ENCODE results near the gene DNAH14.
A peak's percentile ranks its signal among the peaks of the same experiment; 100 is the strongest.

The DNAH14 gene

DNA sequence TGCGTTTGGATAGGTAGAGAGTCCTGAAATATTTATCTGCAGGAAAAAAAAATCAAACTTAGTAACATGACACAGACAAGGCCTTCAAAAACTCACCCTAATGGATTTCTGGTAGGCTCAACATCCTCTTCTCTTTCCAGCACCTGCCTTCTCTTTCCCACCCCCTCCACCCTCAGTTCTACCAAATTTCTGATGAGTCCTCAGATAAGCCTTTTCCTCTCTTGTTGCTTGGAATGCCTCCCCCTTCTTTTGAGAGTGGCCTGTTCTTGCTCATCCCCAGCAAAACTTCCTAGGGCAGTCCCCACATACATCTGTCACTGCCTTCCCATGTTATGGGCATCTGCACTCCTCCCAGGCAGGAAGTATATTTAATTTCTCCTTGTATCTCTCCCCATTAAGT lies 506.0 kb downstream of the DNAH14 start:
- no peak for DNase-seq

DNA sequence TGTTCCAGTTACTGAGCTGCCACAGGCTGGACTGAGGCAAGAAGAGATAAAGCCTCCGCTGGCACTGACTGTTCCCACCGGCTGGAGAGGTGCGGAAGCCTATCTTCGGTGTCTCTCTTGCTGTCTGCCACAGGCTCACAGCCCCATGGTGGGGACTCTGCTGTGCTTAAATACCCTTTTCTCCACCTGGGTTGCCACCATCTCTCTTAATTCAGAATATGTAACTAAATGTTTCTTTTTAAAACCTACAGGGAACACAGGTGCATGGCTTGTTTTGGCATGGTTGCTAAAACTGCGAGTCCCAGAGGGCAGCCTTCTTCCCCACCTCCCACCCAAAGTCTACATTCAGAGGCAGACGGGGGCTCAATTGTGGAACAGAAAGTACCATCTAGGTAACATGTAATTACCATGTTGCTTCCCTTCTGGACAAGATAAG lies 506.5 kb downstream of the DNAH14 start:
- DNase-seq: no peak

DNA sequence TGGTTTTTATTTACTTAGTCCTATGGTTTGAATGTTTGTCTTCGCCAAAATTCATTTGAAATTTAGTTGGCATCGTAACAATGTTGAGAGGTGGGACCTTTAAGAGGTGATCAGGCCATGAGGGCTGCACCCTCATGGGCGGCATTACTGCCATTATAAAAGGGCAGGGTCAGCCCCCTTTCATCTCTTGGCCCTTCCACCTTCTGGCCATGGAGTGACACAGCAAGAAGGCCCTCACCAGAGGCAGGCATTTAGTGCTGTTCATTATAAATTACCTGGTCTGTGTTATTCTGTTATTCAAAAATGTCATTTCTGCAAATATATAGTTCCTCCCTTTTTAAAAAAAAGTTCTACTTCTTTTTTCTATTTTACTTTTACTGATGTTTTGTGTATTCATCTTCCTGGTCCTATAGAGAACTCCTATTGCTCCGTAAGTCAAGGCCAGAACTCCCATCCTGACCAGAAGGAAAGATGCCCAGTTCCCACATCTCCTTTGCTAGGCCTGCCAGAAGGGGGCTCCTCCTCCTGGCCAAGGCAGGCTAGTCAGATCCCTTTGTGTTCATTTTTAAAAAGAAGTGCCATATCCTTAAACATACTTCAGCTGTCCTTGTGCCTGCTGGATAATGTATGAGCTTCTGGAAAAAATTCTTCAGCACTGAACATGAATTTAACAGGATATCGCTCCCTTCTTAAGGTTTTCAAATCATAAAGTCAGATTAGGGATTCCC lies 508.4 kb downstream of the DNAH14 start:
- peak; percentile 46 for DNase-seq

DNA sequence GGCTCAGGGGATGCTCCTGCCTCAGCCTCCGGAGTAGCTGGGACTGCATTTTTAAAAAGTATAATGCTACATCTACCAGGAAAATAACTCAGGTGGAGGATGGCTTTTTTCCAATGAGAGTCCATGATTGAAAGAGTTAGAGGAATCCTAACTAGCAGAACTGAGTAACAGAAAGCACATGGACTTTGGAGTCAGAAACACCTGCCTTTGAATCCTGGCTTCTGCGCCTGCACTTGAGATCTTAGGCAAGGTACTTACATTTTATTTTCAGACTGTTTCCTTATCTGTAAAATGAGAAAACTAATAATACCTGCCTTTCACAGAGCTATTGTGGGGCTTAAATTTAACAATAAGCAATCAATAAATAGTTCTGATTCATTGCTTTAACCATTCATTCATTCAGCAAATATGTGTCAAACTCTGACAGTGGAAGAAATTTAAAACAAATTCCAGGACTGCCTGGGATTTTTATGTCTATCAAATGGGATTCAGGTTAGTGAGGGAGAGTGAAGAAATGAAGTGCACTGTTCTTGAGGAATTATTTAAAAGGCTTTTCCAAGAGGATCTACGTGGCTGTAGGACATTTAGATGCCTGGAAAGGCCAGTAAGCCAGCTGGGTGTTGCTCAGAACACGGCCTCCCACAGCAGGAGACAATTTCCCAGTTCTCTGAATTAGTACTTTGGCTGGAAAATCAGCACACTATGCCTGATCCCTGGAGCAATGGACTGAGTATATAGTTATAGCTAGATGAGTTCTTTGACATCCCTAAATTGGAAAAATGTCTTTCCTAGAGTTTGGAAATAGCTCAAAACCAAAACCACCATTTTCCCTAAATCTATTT lies 511.1 kb downstream of the DNAH14 start:
- DNase-seq: no peak

- DNase-seq: peak; percentile 38
These were observed 512.0 kb downstream of the DNAH14 start for GRCh38 chr1:225441314-225442122.

GRCh38 chr1:225442123-225442505 lies 512.6 kb downstream of the DNAH14 start:
- peak; percentile 33 for DNase-seq

DNA sequence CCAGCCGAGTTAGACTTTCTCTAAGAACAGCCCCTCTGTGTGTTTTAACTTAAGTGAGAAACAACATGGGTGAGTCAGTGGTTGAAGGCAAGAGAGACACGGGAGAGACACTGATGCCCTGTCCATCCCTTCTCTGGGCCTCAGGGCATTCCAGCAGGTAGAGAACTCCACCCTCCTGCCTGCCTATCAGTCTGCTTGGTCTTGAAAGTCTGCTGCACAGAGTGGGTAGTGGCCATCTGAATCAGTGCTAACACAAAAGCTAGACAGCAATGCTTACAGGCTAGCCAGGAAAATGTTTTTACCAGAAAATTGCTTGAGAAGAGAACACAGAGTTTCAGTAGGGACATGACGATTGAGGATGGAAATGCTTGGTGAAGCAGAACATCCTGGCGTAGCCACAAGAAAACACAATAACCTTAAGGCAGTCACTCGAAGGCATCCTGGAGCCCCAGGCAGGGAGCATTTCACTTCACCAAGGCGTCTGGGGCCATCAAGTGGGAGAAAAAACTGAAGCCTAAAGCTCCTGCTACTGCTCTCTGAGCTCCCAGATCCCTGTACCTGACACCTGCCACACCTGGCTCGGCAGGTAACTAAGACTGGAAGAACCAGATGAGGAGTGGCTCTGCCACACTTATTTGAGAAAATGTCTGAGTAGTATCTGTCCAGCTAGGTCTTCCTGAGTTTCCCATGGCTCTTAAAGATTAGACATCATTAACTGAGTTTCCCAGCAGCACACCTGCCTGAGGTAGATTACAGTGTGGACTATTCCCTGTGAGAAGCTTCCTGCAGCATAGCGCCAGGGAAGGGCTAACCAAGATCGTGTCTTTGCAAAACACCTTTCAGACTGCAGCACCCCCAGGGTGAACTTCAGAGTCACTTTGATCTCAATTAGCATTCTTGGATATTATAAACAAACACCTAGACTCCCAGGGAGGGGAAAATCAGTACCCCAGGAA lies 516.4 kb downstream of the DNAH14 start:
- peak; percentile 56 for DNase-seq

- DNase-seq: peak; percentile 56
These were observed 517.1 kb downstream of the DNAH14 start for GRCh38 chr1:225446595-225446960.

- DNase-seq: peak; percentile 37
These were observed 517.6 kb downstream of the DNAH14 start for GRCh38 chr1:225446981-225447615.

DNA sequence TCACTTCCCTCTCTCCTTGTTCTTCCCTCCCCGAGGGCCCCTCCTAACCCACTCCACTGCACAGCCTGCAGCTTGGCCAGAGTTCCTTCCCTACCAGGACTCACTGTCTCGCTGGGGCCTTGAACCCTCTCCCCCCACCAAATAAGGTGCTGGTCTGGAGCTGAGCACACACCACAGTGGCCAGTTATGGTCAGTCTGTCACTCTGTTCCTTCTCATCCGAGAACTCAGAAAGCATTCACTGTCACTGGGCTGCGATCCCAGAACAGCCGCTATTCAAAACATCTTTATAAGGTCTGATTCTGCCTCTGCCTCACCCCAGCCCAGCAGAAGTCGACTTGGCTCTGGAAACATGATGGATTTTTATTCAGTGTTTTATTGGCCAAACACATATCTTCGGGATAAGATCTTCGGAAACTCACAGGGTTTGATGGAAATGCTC lies 518.2 kb downstream of the DNAH14 start:
- DNase-seq: no peak

GRCh38 chr1:225448146-225448805 lies 518.8 kb downstream of the DNAH14 start:
- DNase-seq: no peak

Measured in NCI-H69 (cell line).